Endothelial cell of umbilical vein (primary cell): Measurements from ENCODE around the gene TMEM47. TPM values are rescaled to one million over a fixed set of nuclear protein-coding genes. Genes with fewer than 3 reads are reported as not detected.

ENCODE experiments used
- BruUV-seq: library from RNA; stranded (reverse); fragments of 400-500 nt; replicated peaks from 2 replicates; lab custom pipeline; 2021; lab: Mats Ljungman, UMichigan
- CTCF ChIA-PET: fragments of 300-600, 350-600 bp; sonication (Branson Sonifier 250); formaldehyde crosslinking; loops from one replicate; lab custom pipeline; 2021; ENCODE audit warnings: antibody characterized with exemption, inconsistent platforms; lab: Charles Lee
- POLR2A ChIA-PET: fragments of 300-600, 350-600 bp; sonication (Branson Sonifier 250); formaldehyde crosslinking; loops from one replicate; lab custom pipeline; 2021; ENCODE audit warnings: antibody characterized with exemption, inconsistent platforms; lab: Charles Lee
- DNase-seq: peaks from one replicate; pipeline ENCODE4 v3.0.0-alpha.2; 2011; ENCODE audit warnings: low read depth, low spot score
- FAIRE-seq: peaks from 2 replicates; lab custom pipeline; 2011; peaks lifted over from hg19 to GRCh38; lab: Jason Lieb, UNC
- H2AFZ ChIP-seq: 2 replicates; pipeline ENCODE4 v1.6.0; 2012; ENCODE audit warnings: low read depth, low read length, control low read depth, inconsistent platforms
- H3K27ac ChIP-seq: 2 replicates; pipeline ENCODE4 v1.5.1; 2011; ENCODE audit warnings: low read depth, mild to moderate bottlenecking, control low read depth, low read length, moderate library complexity; ENCODE audit not compliant: insufficient read depth
- H3K27me3 ChIP-seq, 2 experiments: 2 replicates each; pipeline versions ENCODE4 v1.6.0 to v1.6.1; 2011; ENCODE audit warnings: low read length in 2 of 2, mixed read lengths in 1 of 2; ENCODE audit not compliant: control insufficient read depth in 2 of 2, insufficient read depth in 2 of 2
- H3K36me3 ChIP-seq, 2 experiments: 2 replicates in 1 of 2; 3 replicates in 1 of 2; pipeline ENCODE4 v1.5.1; 2011; ENCODE audit warnings: low read length in 2 of 2, mild to moderate bottlenecking in 1 of 2, moderate library complexity in 1 of 2; ENCODE audit not compliant: control insufficient read depth in 2 of 2, insufficient read depth in 2 of 2; ENCODE audit errors: extremely low read depth in 1 of 2
- H3K4me1 ChIP-seq: 3 replicates; pipeline ENCODE4 v1.5.1; 2011; ENCODE audit warnings: mild to moderate bottlenecking, low read length; ENCODE audit not compliant: control insufficient read depth, insufficient read depth; ENCODE audit errors: extremely low read depth
- H3K4me2 ChIP-seq: 2 replicates; pipeline ENCODE4 v1.6.1; 2011; ENCODE audit warnings: low read length, control low read depth, mixed read lengths; ENCODE audit not compliant: insufficient read depth
- H3K4me3 ChIP-seq, 3 experiments: fragments of 200-600 bp in 1 of 3; sonication (generic), shearing (Covaris generic) in 1 of 3; replicated peaks in 1 of 3; 2 replicates each; pipeline ENCODE4 v1.5.1; 2011 to 2016; ENCODE audit warnings: control low read depth in 3 of 3, low read length in 3 of 3, mild to moderate bottlenecking in 2 of 3, inconsistent platforms in 1 of 3, low read depth in 1 of 3, moderate library complexity in 1 of 3; ENCODE audit not compliant: insufficient read depth in 1 of 3
- H3K79me2 ChIP-seq: 2 replicates; pipeline ENCODE4 v1.6.0; 2012; ENCODE audit warnings: low read length, inconsistent platforms; ENCODE audit not compliant: control insufficient read depth, insufficient read depth
- H3K9ac ChIP-seq: replicated peaks from 2 replicates; pipeline ENCODE3; 2011; ENCODE audit warnings: low read length, control low read depth; ENCODE audit not compliant: insufficient read depth; ENCODE audit errors: extremely low read depth
- H3K9me1 ChIP-seq: replicated peaks from 3 replicates; pipeline ENCODE4 v1.6.0; 2011; ENCODE audit warnings: mild to moderate bottlenecking, low read length; ENCODE audit not compliant: control insufficient read depth, insufficient read depth; ENCODE audit errors: extremely low read depth
- H3K9me3 ChIP-seq: replicated peaks from 2 replicates; pipeline ENCODE4 v1.5.1; 2012; ENCODE audit warnings: low read length, inconsistent platforms; ENCODE audit not compliant: control insufficient read depth, insufficient read depth
- H4K20me1 ChIP-seq: replicated peaks from 2 replicates; pipeline ENCODE3; 2011; ENCODE audit warnings: mild to moderate bottlenecking, low read length; ENCODE audit not compliant: control insufficient read depth, insufficient read depth; ENCODE audit errors: extremely low read depth
- EZH2 ChIP-seq: IDR thresholded peaks from 2 replicates; pipeline ENCODE4 v1.6.1; 2012; ENCODE audit warnings: borderline replicate concordance, low read depth, mild to moderate bottlenecking, moderate library complexity, low read length, inconsistent platforms; ENCODE audit not compliant: severe bottlenecking
- FOS ChIP-seq: IDR thresholded peaks from 2 replicates; pipeline ENCODE4 v1.6.1; 2011; ENCODE audit warnings: mild to moderate bottlenecking, low read length, moderate library complexity, borderline replicate concordance; ENCODE audit not compliant: insufficient read depth
- GATA2 ChIP-seq: IDR thresholded peaks from 2 replicates; pipeline ENCODE4 v1.7.0; 2011; ENCODE audit warnings: low read depth, mild to moderate bottlenecking, moderate library complexity, mixed read lengths, low read length; ENCODE audit not compliant: insufficient read length, insufficient read depth
- JUN ChIP-seq: IDR thresholded peaks from 2 replicates; pipeline ENCODE4 v1.6.1; 2011; ENCODE audit warnings: borderline replicate concordance, low read depth; ENCODE audit not compliant: insufficient read length, insufficient read depth
- MYC ChIP-seq: IDR thresholded peaks from one replicate; pipeline ENCODE4 v1.6.1; 2011; ENCODE audit warnings: mild to moderate bottlenecking, low read depth, low read length
- POLR2A ChIP-seq: IDR thresholded peaks from 2 replicates; pipeline ENCODE4 v1.6.1; 2012; ENCODE audit warnings: low read depth, mild to moderate bottlenecking, control low read depth, low read length
- POLR2AphosphoS5 ChIP-seq: IDR thresholded peaks from 2 replicates; pipeline ENCODE4 v1.6.1; 2012; ENCODE audit warnings: low read depth, mild to moderate bottlenecking, control low read depth, low read length, moderate library complexity; ENCODE audit not compliant: insufficient read depth
- dilution Hi-C: fragments of 300-500 bp; cut with MboI; formaldehyde crosslinking; loops from one replicate; pipeline ENCODE4 v1.15.0; 2019; ENCODE audit warnings: low sequenced_read_pairs; ENCODE audit not compliant: extremely low pct_ligation_motif_present
- intact Hi-C: fragments of 100-400 bp; cut with micrococcal nuclease; formaldehyde crosslinking; loops from one replicate; pipeline ENCODE4 v1.10.0; 2022
- polyA plus RNA-seq, 4 experiments: library from polyadenylated mRNA; depleted of rRNA in 3 of 4; stranded (reverse) in 3 of 4; unstranded in 1 of 4; fragments of >200 nt; gene quantifications; 2 replicates each; pipeline versions ENCODE4 v1.2.1 to v1.2.3, GENCODE V29; 2011 to 2012; ENCODE audit warnings: missing spikeins in 1 of 4
- total RNA-seq: library from RNA; stranded (reverse); gene quantifications from 2 replicates; pipeline ENCODE4 v1.2.3, GENCODE V29; 2021
- TF ChIP-seq, protein P1 (sequence below): IDR thresholded peaks from 2 replicates; pipeline ENCODE4 v1.6.1; 2011; ENCODE audit not compliant: insufficient read depth, insufficient read length
- TF ChIP-seq, protein P2 (sequence below), 2 donors: IDR thresholded peaks; 1 replicate in 1 of 2; 2 replicates in 1 of 2; pipeline ENCODE4 v1.5.1; 2011; ENCODE audit warnings: low read length in 2 of 2, mild to moderate bottlenecking in 2 of 2, moderate library complexity in 2 of 2, control low read depth in 1 of 2, inconsistent platforms in 1 of 2, low read depth in 1 of 2; ENCODE audit not compliant: insufficient read depth in 1 of 2; ENCODE audit errors: extremely low read depth in 1 of 2

TMEM47 gene
- total and polyA plus RNA-seq, 2 donors (not counting 3 experiments of a cell fraction or from before 2014, with no cell fraction given) = 18.5 to 22.2 TPM

DNA sequence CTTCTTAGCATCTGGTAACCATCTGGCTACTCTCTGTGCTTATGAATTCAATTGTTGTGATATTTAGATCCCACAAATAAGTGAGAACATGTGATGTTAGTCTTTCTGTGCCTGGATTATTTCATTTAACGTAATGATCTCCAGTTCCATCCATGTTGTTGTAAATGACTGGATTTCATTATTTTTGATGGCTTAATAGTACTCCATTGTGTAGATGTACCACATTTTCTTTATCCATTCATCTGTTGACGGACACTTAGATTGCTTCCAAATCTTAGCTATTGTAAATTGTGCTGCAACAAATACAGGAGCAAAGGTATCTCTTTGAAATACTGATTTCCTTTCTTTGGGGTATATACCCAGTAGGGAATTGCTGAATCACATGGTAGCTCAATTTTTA is 30.0 kb upstream of the TMEM47 start:
- no peaks in the 10 kb centered on the region for H3K36me3 ChIP-seq
- DNase-seq (no peak), FAIRE-seq (no peak)
- BruUV-seq = no TSS peak
- H3K4me2 ChIP-seq = no peak overlapping the region
- ChIA-PET POLR2A (no interaction called here), CTCF (no interaction called here)
- no peaks in the 10 kb centered on the region for H3K9me3 ChIP-seq
- no peak overlapping the region for H3K27ac ChIP-seq
- no peak overlapping the region for H2AFZ ChIP-seq
- no peak for TF ChIP-seq POLR2AphosphoS5
- no peak for TF ChIP-seq JUN
- H3K9ac ChIP-seq = no peak overlapping the region
- no peaks in the 10 kb centered on the region for H3K4me1 ChIP-seq
- intact Hi-C loops (no loop called here), dilution Hi-C loops (no loop called here)
- H4K20me1 ChIP-seq = no peaks in the 10 kb centered on the region
- no peaks in the 10 kb centered on the region for H3K27me3 ChIP-seq
- H3K4me3 ChIP-seq = no peak overlapping the region
- no peaks in the 10 kb centered on the region for H3K9me1 ChIP-seq
- no peaks in the 10 kb centered on the region for H3K79me2 ChIP-seq

DNA sequence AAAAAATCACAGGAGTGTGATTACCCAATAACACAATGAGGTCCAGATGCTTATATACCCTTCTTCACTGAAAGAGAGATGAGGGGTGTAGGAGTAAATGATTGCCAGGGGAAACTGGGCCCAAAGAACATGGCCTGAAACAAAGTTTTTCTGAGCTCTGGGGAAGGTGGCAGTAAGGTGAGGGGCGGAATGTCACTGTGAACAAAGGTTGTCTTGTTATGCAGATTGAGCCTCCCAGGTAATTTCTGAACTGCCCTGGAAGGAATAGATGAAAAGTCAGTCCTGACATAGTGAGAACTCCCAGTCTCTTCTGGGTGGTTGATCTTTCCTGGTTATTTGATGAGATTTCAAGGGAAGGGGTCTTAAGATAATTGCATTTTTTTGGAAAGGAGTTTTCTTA is 2.5 kb upstream of the TMEM47 start:
- Histone ChIP-seq H3K27me3 (no peaks in the 10 kb centered on the region), H3K79me2 (peaks cover 22% of the 10 kb centered on the region), H3K4me1 (peaks cover 3% of the 10 kb centered on the region), H3K4me2 (no peak overlapping the region), H3K36me3 (no peaks in the 10 kb centered on the region), H3K9me3 (no peaks in the 10 kb centered on the region), H3K4me3 (no peak overlapping the region), H3K27ac (no peak overlapping the region), H3K9me1 (no peaks in the 10 kb centered on the region), H4K20me1 (no peaks in the 10 kb centered on the region), H2AFZ (no peak overlapping the region), H3K9ac (no peak overlapping the region)
- no peak for FAIRE-seq
- no TSS peak for BruUV-seq
- no peak for DNase-seq
- POLR2A ChIA-PET = no interaction called here
- CTCF ChIA-PET = no interaction called here
- intact Hi-C loops (loop anchor here (5.0 to 10.0 kb wide), 3 partner anchors 155 to 298 kb away; no protein-coding TSS in a partner anchor), dilution Hi-C loops (no loop called here)
- no peak for TF ChIP-seq FOS
- no peak for TF ChIP-seq GATA2
- TF ChIP-seq POLR2A = no peak
- no peak for TF ChIP-seq POLR2AphosphoS5
- TF ChIP-seq MYC = no peak
- TF ChIP-seq JUN = no peak
- no peak for TF ChIP-seq EZH2
- TF ChIP-seq, protein P1, sequence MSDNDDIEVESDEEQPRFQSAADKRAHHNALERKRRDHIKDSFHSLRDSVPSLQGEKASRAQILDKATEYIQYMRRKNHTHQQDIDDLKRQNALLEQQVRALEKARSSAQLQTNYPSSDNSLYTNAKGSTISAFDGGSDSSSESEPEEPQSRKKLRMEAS = no peak
- TF ChIP-seq, protein P2, sequence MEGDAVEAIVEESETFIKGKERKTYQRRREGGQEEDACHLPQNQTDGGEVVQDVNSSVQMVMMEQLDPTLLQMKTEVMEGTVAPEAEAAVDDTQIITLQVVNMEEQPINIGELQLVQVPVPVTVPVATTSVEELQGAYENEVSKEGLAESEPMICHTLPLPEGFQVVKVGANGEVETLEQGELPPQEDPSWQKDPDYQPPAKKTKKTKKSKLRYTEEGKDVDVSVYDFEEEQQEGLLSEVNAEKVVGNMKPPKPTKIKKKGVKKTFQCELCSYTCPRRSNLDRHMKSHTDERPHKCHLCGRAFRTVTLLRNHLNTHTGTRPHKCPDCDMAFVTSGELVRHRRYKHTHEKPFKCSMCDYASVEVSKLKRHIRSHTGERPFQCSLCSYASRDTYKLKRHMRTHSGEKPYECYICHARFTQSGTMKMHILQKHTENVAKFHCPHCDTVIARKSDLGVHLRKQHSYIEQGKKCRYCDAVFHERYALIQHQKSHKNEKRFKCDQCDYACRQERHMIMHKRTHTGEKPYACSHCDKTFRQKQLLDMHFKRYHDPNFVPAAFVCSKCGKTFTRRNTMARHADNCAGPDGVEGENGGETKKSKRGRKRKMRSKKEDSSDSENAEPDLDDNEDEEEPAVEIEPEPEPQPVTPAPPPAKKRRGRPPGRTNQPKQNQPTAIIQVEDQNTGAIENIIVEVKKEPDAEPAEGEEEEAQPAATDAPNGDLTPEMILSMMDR (IDR thresholded peaks at IDR 0.05; ENCODE audit: extremely low read depth in 1 of 2, insufficient read depth in 1 of 2, low read depth in 1 of 2, low read length in 2 of 2) = no peak
